Liver (tissue), 9 donors: ENCODE data around the gene SRXN1. TPM values are rescaled to one million over a fixed set of nuclear protein-coding genes. Genes with fewer than 3 reads are reported as not detected.

Experiments
- DNase-seq: peaks from one replicate; pipeline ENCODE4 v3.0.0-alpha.2; 2017; ENCODE audit warnings: low spot score
- H3K27ac ChIP-seq, 2 donors: one replicate each; pipeline ENCODE4 v1.7.0; 2013; ENCODE audit warnings: inconsistent platforms in 2 of 2, low read length in 2 of 2, control low read depth in 1 of 2, low read depth in 1 of 2, mild to moderate bottlenecking in 1 of 2
- H3K27me3 ChIP-seq, 4 donors: one replicate each; pipeline versions ENCODE4 v1.6.1 to v1.7.0; 2013; ENCODE audit warnings: low read length in 3 of 4, inconsistent platforms in 1 of 4, mild to moderate bottlenecking in 1 of 4, moderate library complexity in 1 of 4; ENCODE audit not compliant: control insufficient read depth in 4 of 4, insufficient read depth in 4 of 4
- H3K36me3 ChIP-seq, 4 donors: one replicate each; pipeline versions ENCODE4 v1.6.1 to v1.7.0; 2013; ENCODE audit warnings: low read length in 3 of 4, mild to moderate bottlenecking in 3 of 4, low read depth in 1 of 4, moderate library complexity in 1 of 4; ENCODE audit not compliant: control insufficient read depth in 4 of 4, insufficient read depth in 3 of 4
- H3K4me1 ChIP-seq, 4 donors: one replicate each; pipeline versions ENCODE4 v1.6.1 to v1.7.0; 2013; ENCODE audit warnings: low read length in 3 of 4, mild to moderate bottlenecking in 3 of 4, moderate library complexity in 1 of 4; ENCODE audit not compliant: control insufficient read depth in 4 of 4, insufficient read depth in 4 of 4
- H3K4me3 ChIP-seq, 3 donors: one replicate each; pipeline versions ENCODE4 v1.6.1 to v1.7.0; 2013; ENCODE audit warnings: low read length in 3 of 3, control low read depth in 1 of 3, low read depth in 1 of 3, mild to moderate bottlenecking in 1 of 3
- H3K9ac ChIP-seq, 2 donors: one replicate each; pipeline ENCODE4 v1.7.0; 2013; ENCODE audit warnings: low read length in 2 of 2, mild to moderate bottlenecking in 2 of 2, moderate library complexity in 2 of 2, control low read depth in 1 of 2, low read depth in 1 of 2
- H3K9me3 ChIP-seq, 4 donors: one replicate each; pipeline versions ENCODE4 v1.6.1 to v1.7.0; 2013; ENCODE audit warnings: low read length in 3 of 4; ENCODE audit not compliant: control insufficient read depth in 4 of 4
- CTCF ChIP-seq: fragments of 150-350 bp; IDR thresholded peaks from 2 replicates; pipeline ENCODE4 v1.5.1; 2017; ENCODE audit warnings: improper control_type of control experiment, low read depth, low read length; ENCODE audit not compliant: missing input control
- FOXA2 ChIP-seq: IDR thresholded peaks from 2 replicates; pipeline ENCODE4 v1.6.1; 2016; ENCODE audit warnings: antibody characterized with exemption
- GABPA ChIP-seq, 2 donors: IDR thresholded peaks in 1 of 2; conservative IDR thresholded peaks in 1 of 2; 2 replicates each; pipeline ENCODE4 v1.6.1; 2016; ENCODE audit warnings: antibody characterized with exemption in 2 of 2, mild to moderate bottlenecking in 1 of 2, moderate library complexity in 1 of 2
- HNF4A ChIP-seq, 2 donors: conservative IDR thresholded peaks; 2 replicates each; pipeline ENCODE4 v1.6.1; 2016; ENCODE audit warnings: antibody characterized with exemption in 2 of 2, mild to moderate bottlenecking in 2 of 2
- JUND ChIP-seq, 2 donors: IDR thresholded peaks; 2 replicates each; pipeline ENCODE4 v1.6.1; 2016; ENCODE audit warnings: antibody characterized with exemption in 2 of 2
- RAD21 ChIP-seq, 2 donors: IDR thresholded peaks; 2 replicates each; pipeline ENCODE4 v1.6.1; 2016; ENCODE audit warnings: antibody characterized with exemption in 2 of 2, mild to moderate bottlenecking in 2 of 2
- REST ChIP-seq: IDR thresholded peaks from 2 replicates; pipeline ENCODE4 v1.6.1; 2016; ENCODE audit warnings: antibody characterized with exemption, mild to moderate bottlenecking
- TAF1 ChIP-seq: conservative IDR thresholded peaks from 2 replicates; pipeline ENCODE4 v1.6.1; 2016; ENCODE audit warnings: antibody characterized with exemption, mild to moderate bottlenecking
- WGBS: extraction: QIAGEN DNeasy Blood & Tissue Kit; methylation state at CpG from one replicate; pipeline ENCODE4 v1.1.7; 2013; 5-methylcytosine and 5-hydroxymethylcytosine counted together
- polyA plus RNA-seq, 2 donors: library from polyadenylated mRNA; stranded (reverse) in 1 of 2; unstranded in 1 of 2; fragments of 200-250 nt in 1 of 2; fragments of >200 nt in 1 of 2; fragmentation: Nextera tagmentation in 1 of 2; extraction: Ambion mirVana in 1 of 2; gene quantifications; one replicate each; pipeline versions ENCODE4 v1.2.1 to v1.2.3, GENCODE V29; 2013 to 2015
- total RNA-seq, 2 donors: library from RNA; depleted of rRNA; stranded (reverse); fragments of >200 nt; gene quantifications; one replicate each; pipeline ENCODE4 v1.2.3, GENCODE V29; 2014
- TF ChIP-seq, protein P1 (sequence below): IDR thresholded peaks from 2 replicates; pipeline ENCODE4 v1.6.1; 2016; ENCODE audit warnings: antibody characterized with exemption
- TF ChIP-seq, protein P2 (sequence below): IDR thresholded peaks from 2 replicates; pipeline ENCODE4 v1.6.1; 2016; ENCODE audit warnings: antibody characterized with exemption
- TF ChIP-seq, protein P3 (sequence below): IDR thresholded peaks from 2 replicates; pipeline ENCODE4 v1.6.1; 2016; ENCODE audit warnings: antibody characterized with exemption
- donor health status: healthy.
- donor health status: healthy.
- donor health status: healthy.
- donor health status: healthy.
- donor health status: healthy.

The SRXN1 gene
- total and polyA plus RNA-seq, 4 donors, result 14.3 to 60.2 (median 24.8) TPM

DNA sequence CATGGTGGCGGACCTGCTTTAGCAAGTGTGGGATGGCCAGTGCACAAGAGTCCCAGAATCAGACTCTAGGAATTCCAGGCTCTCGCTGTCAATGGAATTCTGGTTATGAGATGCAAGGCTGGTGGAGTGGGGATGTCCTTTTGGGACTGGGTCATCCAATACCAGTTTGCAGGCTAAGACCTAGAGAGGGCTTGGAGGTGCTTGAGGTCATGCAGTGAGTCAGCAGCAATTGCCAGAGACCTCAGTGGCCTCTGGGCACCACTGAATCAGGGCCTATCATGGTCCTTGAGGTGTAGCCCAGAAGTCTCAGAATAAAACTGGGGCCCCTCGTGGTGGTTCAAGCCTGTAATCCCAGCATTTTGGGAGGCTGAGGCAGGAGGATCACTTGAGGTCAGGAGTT lies 24.0 kb upstream of the SRXN1 start (continued):
- TF ChIP-seq, protein P1, sequence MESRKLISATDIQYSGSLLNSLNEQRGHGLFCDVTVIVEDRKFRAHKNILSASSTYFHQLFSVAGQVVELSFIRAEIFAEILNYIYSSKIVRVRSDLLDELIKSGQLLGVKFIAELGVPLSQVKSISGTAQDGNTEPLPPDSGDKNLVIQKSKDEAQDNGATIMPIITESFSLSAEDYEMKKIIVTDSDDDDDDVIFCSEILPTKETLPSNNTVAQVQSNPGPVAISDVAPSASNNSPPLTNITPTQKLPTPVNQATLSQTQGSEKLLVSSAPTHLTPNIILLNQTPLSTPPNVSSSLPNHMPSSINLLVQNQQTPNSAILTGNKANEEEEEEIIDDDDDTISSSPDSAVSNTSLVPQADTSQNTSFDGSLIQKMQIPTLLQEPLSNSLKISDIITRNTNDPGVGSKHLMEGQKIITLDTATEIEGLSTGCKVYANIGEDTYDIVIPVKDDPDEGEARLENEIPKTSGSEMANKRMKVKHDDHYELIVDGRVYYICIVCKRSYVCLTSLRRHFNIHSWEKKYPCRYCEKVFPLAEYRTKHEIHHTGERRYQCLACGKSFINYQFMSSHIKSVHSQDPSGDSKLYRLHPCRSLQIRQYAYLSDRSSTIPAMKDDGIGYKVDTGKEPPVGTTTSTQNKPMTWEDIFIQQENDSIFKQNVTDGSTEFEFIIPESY, result no peak
- TF ChIP-seq TAF1 (no peak), RAD21 (IDR thresholded peaks at IDR 0.05) (no peak), GABPA (IDR thresholded peaks at IDR 0.05 in 1 of 2, conservative IDR thresholded peaks at IDR 0.05 in 1 of 2) (no peak)

GRCh38 chr20:676315-676937 lies 23.4 kb upstream of the SRXN1 start:
- 6% methylated on average over 24 of the region's 24 CpGs for WGBS
- H3K27ac ChIP-seq, result no peak overlapping the region
- peaks cover 0 to 8% (median 4%) of the 10 kb centered on the region in 4 donors for H3K27me3 ChIP-seq
- H3K9me3 ChIP-seq, result no peaks in the 10 kb centered on the region
- no peak overlapping the region for H3K4me3 ChIP-seq
- peaks cover 6 to 16% (median 10%) of the 10 kb centered on the region in 4 donors for H3K4me1 ChIP-seq
- no peak overlapping the region for H3K9ac ChIP-seq
- no peak for DNase-seq
- no peaks in the 10 kb centered on the region for H3K36me3 ChIP-seq
- TF ChIP-seq JUND (IDR thresholded peaks at IDR 0.05) (no peak), RAD21 (IDR thresholded peaks at IDR 0.05) (no peak), CTCF (no peak), REST (peak; percentile 16), GABPA (IDR thresholded peaks at IDR 0.05 in 1 of 2, conservative IDR thresholded peaks at IDR 0.05 in 1 of 2) (no peak)
- TF ChIP-seq, protein P2, sequence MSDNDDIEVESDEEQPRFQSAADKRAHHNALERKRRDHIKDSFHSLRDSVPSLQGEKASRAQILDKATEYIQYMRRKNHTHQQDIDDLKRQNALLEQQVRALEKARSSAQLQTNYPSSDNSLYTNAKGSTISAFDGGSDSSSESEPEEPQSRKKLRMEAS, result no peak

DNA sequence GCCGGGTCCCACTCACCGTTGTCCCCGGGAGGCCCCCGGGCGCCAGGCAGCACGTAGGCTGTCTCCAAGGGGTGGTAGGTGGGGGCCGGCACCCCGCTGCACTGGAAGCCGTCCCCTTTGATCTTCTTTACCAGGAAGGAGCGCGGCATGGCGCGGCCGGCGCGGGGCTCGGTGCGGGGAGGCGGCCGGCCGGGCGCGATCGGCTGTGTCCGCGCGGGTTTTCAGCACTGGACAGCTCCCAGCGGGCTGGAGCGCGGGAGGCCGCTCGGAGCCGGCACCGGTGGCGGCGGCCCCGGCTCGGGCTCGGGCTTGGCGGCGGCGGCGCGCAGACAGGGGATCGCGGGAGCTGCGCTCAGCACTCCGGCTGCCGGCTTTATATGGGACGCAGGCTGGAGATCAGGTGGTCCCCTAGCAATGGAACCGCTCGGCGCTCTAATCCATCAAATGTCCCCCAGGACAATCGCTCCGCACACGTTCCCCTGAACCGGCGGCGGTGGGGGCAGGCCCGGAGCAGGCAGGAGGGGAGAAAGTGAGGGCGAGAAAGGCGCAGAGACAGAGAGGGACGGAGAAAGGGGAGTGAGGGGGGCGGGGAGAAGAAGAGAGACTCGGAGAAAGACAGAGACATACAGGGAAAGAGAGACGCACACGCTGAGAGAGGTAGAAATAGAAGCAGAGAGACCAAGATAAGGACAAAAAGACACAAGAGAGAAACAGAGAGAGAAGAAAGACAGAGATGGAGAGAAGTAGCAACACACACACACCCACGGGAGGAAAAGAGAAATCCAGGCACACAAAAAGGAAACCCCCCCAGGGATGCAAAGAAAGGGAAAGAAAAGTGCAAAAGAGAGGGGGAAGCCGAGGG lies 22.7 kb upstream of the SRXN1 start, which contains the start of gene SCRT2:
Gene SCRT2 (minus strand): TSS at position 350 of the 862 bp plus-strand sequence. CDS start 201 bp downstream, at position 149.
- TF ChIP-seq REST (peak; percentile 96), FOXA2 (no peak), HNF4A (conservative IDR thresholded peaks at IDR 0.05) (no peak), GABPA (IDR thresholded peaks at IDR 0.05 in 1 of 2, conservative IDR thresholded peaks at IDR 0.05 in 1 of 2) (no peak)
- TF ChIP-seq, protein P3, sequence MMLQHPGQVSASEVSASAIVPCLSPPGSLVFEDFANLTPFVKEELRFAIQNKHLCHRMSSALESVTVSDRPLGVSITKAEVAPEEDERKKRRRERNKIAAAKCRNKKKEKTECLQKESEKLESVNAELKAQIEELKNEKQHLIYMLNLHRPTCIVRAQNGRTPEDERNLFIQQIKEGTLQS, result no peak
- Histone ChIP-seq H3K9ac (no peak within 1 kb of the TSS), H3K4me3 (peak within 1 kb of the TSS in 1 of 3 donors; percentile 30), H3K4me1 (peaks cover 6 to 16% (median 10%) of the 10 kb centered on the region in 4 donors), H3K9me3 (no peaks in the 10 kb centered on the region), H3K36me3 (no peaks in the 10 kb centered on the region), H3K27me3 (peaks cover 0 to 8% (median 4%) of the 10 kb centered on the region in 4 donors), H3K27ac (no peak within 1 kb of the TSS)
- WGBS, result 2% methylated on average over 69 of the region's 69 CpGs
- peak; percentile 86 for DNase-seq
